Activated naive CD8-positive, alpha-beta T cell (primary cell): ENCODE measurements around the gene ACTMAP.

Source experiments
- H3K27ac Mint-ChIP-seq: one replicate; pipeline ENCODE4 v1.8.0; 2021; ENCODE audit warnings: mixed read lengths
- H3K27me3 Mint-ChIP-seq: one replicate; pipeline ENCODE4 v1.8.0; 2021; ENCODE audit warnings: mixed read lengths
- H3K36me3 Mint-ChIP-seq: one replicate; pipeline ENCODE4 v1.8.0; 2021; ENCODE audit warnings: mixed read lengths
- H3K4me1 Mint-ChIP-seq: one replicate; pipeline ENCODE4 v1.8.0; 2021; ENCODE audit warnings: low read depth, mixed read lengths
- H3K4me3 Mint-ChIP-seq: one replicate; pipeline ENCODE4 v1.8.0; 2021; ENCODE audit warnings: mild to moderate bottlenecking, mixed read lengths
- H3K9me3 Mint-ChIP-seq: one replicate; pipeline ENCODE4 v1.8.0; 2021; ENCODE audit warnings: low read depth, mixed read lengths

Gene ACTMAP

GRCh38 chr19:40705950-40706619 is 44.2 kb downstream of the ACTMAP start:
- H3K4me1 Mint-ChIP-seq = peaks cover 5% of the 10 kb centered on the region
- H3K36me3 Mint-ChIP-seq = peaks cover 10% of the 10 kb centered on the region
- no peak overlapping the region for H3K4me3 Mint-ChIP-seq
- no peaks in the 10 kb centered on the region for H3K27me3 Mint-ChIP-seq
- H3K9me3 Mint-ChIP-seq = no peaks in the 10 kb centered on the region
- H3K27ac Mint-ChIP-seq = no peak overlapping the region

DNA sequence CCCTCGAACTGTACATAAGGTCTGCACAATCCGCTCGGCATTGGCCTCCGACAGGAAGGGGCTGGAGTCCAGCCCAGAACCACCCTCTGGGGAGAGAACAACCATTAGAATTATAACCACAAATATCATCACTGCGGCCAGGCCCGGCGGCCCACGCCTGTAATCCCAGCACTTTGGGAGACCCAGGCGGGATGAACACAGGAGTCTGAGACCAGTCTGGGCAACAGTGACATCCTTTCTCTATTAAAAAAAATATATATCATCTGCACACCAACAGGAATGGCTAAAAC is 45.0 kb downstream of the ACTMAP start:
- H3K4me3 Mint-ChIP-seq = no peak overlapping the region
- no peaks in the 10 kb centered on the region for H3K9me3 Mint-ChIP-seq
- H3K27ac Mint-ChIP-seq = no peak overlapping the region
- H3K36me3 Mint-ChIP-seq = peaks cover 10% of the 10 kb centered on the region
- H3K27me3 Mint-ChIP-seq = no peaks in the 10 kb centered on the region
- H3K4me1 Mint-ChIP-seq = peaks cover 5% of the 10 kb centered on the region

DNA sequence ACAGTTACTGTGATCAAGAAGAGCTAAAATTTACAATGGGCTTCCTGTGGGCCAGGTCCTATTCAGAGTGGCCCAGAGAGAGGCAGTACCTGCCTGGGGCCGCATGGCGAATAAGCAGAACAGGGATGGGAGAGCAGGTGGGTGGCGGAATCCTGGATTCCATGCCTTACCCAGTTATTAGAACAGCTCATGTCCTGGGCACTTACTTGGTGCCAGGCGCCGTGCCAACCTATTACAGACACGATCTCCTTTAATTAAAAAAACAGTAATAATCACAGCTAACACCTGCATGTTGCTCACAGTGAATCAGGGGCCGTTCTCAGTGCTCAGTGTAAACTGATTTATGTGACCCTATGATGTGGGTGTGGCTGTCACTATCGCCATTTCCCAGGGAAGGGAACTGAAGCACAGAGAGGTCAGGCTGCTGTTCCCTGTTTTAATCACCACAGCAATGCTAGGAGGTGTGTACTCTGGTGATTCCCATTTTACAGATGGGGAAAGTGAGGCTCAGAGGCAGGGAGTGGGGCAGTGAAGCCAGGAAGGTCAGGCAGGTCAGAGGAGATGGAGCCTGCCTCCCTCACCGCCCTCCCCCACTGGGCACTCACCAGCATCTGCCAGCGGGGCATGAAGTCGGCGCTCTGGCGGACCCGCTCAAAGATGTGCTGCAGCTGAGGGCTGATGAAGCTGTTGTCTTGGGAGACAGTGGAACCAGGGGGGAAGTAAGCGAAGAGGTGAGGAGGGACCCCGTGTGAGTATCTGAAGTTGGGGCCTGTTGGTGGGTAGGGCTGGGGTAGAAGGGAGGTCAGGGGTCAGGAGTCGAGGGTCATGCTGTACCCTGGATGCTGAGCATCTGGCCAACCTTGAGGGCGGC is 45.6 kb downstream of the ACTMAP start:
- Mint-ChIP-seq H3K36me3 (peaks cover 10% of the 10 kb centered on the region), H3K9me3 (no peaks in the 10 kb centered on the region), H3K27ac (no peak overlapping the region), H3K4me3 (no peak overlapping the region), H3K4me1 (peaks cover 5% of the 10 kb centered on the region), H3K27me3 (no peaks in the 10 kb centered on the region)

DNA sequence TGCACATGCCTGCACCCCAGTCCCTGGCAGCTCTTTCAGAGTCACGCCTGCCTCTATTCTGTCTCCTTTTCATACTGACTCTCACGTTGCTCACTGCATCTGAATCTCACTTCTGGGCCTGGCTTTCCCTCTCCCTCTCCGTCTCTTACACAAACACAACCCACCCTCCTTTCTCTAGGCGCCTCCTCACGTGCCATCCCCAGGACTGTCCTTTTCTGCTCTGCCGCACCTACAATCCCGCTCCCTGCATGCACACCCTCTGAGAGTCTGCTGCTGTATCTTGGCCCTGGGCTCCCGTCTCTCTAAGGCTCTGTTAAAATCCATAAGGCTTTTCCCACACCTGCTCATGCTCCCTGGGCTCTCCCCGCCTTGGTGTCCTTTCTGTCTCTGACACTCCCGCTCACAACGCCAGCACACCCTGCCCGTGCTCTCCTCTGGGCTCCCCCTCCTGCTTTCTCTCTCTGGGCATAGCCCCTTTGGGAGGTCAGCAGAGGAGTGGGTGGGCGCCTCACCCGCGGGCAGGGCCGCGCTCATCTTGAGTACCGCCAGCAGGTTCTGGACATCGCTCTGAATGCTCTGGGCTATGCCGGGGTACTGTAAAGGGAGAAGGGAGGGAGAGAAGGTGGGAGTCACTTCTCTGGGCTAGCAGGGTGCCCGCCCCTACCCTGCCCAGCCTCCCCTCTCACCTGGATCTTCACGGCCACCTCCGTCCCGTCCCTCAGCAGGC is 47.1 kb downstream of the ACTMAP start:
- H3K4me1 Mint-ChIP-seq = no peaks in the 10 kb centered on the region
- no peak overlapping the region for H3K4me3 Mint-ChIP-seq
- peaks cover 10% of the 10 kb centered on the region for H3K36me3 Mint-ChIP-seq
- no peaks in the 10 kb centered on the region for H3K9me3 Mint-ChIP-seq
- H3K27ac Mint-ChIP-seq = no peak overlapping the region
- H3K27me3 Mint-ChIP-seq = no peaks in the 10 kb centered on the region

DNA sequence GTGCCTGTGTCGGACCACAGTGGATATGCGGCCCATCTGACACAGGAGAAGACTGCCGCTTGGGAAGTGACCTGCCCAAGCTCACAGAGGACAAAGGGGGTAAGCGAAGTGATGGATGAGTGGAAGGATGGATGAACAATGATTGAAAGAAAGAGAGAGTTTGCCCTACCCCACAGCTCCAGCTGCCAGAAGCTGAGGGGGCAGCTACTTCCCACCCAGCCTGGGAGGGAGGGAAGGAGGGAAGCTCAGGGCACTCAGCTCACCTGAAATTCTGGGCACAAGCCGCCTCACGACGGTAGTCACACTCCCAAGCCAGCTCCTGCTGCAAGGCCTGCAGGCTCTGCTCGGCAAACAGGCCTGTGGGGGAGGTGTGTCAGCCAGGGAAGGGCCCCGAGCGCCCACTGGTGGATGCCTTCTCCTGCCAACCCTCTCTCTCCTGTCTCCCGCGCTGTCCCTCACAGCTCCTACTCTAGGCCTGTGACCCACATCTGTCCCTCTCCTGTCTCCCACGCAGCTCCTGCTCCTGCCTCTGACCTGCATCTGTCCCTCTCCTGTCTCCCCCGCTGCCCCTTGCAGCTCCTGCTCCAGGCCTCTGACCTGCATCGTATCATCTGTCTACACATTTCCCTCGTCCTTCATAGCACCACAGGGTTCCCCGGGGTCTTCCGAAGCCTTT is 47.8 kb downstream of the ACTMAP start:
- Mint-ChIP-seq H3K9me3 (no peaks in the 10 kb centered on the region), H3K36me3 (peaks cover 10% of the 10 kb centered on the region), H3K27me3 (no peaks in the 10 kb centered on the region), H3K4me1 (no peaks in the 10 kb centered on the region), H3K27ac (no peak overlapping the region), H3K4me3 (no peak overlapping the region)

DNA sequence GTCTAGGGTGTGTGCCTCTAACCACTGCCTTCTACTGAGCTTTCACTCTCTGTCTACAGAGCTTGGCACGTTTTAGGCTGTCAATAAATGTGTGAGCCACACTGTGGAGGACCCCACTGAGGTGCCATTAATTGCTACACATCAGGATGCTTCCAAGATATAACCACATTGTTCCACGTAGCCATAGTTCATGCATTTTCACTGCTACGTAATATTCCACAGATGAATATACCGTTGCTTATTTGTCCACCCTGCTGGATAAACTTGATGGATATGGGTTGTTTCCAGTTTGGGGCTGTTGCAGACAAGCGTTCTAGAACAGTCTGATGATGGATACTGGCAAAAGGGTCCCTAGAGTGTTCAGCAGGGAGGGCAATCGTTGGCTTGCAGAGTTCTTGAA is 48.5 kb downstream of the ACTMAP start:
- no peaks in the 10 kb centered on the region for H3K27me3 Mint-ChIP-seq
- no peaks in the 10 kb centered on the region for H3K9me3 Mint-ChIP-seq
- H3K27ac Mint-ChIP-seq = no peak overlapping the region
- H3K4me1 Mint-ChIP-seq = no peaks in the 10 kb centered on the region
- peaks cover 8% of the 10 kb centered on the region for H3K36me3 Mint-ChIP-seq
- no peak overlapping the region for H3K4me3 Mint-ChIP-seq

DNA sequence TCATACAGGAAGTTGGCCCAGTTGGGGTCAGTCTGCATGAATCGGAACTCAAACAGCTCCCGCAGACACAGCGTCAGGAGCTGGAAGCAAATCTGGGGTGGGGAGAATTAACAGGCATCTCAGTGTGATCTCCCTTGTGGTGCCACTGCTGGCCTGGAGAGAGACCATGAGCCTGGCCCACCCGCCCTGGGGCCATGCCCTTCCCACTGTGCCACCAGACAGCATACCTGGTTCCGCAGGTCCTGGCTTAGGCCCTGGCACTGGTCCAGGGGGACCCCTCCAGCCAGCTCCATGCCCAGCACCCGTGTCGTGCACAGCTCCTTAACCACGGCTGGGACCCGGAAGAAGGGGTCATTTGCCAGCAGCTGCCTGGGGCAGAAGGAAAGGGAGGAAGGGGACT is 50.2 kb downstream of the ACTMAP start:
- no peaks in the 10 kb centered on the region for H3K9me3 Mint-ChIP-seq
- no peak overlapping the region for H3K4me3 Mint-ChIP-seq
- H3K4me1 Mint-ChIP-seq = no peaks in the 10 kb centered on the region
- H3K36me3 Mint-ChIP-seq = peaks cover 8% of the 10 kb centered on the region
- no peak overlapping the region for H3K27ac Mint-ChIP-seq
- H3K27me3 Mint-ChIP-seq = no peaks in the 10 kb centered on the region

DNA sequence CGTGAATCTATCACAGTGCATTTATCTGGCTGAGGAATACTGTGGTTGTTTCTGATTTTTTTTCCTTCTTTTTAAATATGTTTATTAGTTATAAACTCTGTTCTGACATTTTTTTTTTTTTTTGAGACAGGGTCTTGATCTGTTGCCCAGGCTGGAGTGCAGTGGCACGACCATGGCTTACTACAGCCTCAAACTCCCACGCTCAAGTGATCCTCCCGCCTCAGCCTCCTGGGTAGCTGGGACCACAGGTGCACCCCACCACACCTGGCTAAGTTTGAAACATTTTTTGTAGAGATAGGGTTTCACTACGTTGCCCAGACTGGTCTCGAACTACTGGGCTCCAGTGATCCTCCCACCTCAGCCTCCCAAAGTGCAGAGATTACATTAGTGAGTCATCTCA is 53.3 kb downstream of the ACTMAP start:
- Mint-ChIP-seq H3K27me3 (no peaks in the 10 kb centered on the region), H3K4me1 (no peaks in the 10 kb centered on the region), H3K9me3 (no peaks in the 10 kb centered on the region), H3K36me3 (peaks cover under 1% of the 10 kb centered on the region), H3K27ac (no peak overlapping the region), H3K4me3 (no peak overlapping the region)

GRCh38 chr19:40695881-40696280 is 54.4 kb downstream of the ACTMAP start:
- Mint-ChIP-seq H3K36me3 (no peaks in the 10 kb centered on the region), H3K27ac (no peak overlapping the region), H3K9me3 (no peaks in the 10 kb centered on the region), H3K4me1 (peaks cover 3% of the 10 kb centered on the region), H3K4me3 (no peak overlapping the region), H3K27me3 (no peaks in the 10 kb centered on the region)

DNA sequence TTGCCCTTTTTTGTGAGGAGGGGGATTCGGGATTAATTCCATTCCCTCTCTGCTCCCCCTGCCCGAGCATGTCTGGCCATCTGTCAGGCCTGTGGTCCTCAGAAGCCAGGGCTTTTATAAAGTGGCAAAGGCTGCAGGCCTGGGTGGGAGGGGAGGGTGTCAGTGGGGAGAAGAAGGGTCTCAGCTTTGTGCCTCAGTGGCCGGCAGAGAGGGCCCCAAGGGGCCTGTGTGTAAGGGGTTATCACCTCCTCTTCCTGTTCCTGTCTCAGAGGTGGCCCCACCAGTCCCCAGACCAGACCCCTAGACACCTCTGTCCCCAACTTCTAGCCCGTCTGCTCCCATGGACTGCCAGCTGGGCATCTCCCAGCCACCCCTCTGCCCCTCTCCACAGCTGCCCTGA is 56.4 kb downstream of the ACTMAP start:
- H3K4me3 Mint-ChIP-seq = no peak overlapping the region
- H3K4me1 Mint-ChIP-seq = peaks cover 6% of the 10 kb centered on the region
- H3K27ac Mint-ChIP-seq = no peak overlapping the region
- H3K36me3 Mint-ChIP-seq = no peaks in the 10 kb centered on the region
- H3K9me3 Mint-ChIP-seq = no peaks in the 10 kb centered on the region
- no peaks in the 10 kb centered on the region for H3K27me3 Mint-ChIP-seq

DNA sequence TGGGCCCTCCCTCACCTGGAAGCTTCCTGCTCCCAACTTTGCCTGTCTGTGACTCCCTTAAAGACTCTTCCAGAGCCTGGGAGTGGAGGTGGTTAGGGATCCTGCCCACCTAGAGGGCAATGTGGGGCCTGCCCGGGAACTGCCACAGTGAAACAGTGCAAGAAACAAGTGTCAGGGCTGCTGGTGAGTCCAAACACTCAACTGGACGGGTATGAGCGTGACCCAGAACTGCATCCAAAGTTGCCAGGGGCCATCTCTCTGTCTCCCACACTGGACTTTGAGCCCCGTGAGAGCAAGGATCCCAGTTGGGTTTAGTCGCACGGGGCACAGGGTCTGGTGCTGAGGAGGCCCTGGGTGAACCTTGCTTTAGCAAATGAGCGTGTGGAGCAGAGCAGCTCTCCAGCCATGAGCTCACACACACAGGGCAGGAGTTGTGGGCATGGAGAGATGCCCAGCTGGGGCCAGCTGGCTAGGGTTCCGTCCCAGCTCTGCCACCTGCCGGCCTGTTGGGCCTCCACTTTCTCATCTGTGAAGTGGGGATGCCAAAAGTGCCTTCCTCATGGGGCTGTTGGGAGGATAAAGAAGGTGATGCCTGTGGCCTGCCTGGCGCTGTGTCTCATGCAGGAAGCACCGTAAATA is 57.0 kb downstream of the ACTMAP start:
- Mint-ChIP-seq H3K27ac (no peak overlapping the region), H3K4me1 (peaks cover 6% of the 10 kb centered on the region), H3K36me3 (no peaks in the 10 kb centered on the region), H3K4me3 (no peak overlapping the region), H3K9me3 (no peaks in the 10 kb centered on the region), H3K27me3 (no peaks in the 10 kb centered on the region)

DNA sequence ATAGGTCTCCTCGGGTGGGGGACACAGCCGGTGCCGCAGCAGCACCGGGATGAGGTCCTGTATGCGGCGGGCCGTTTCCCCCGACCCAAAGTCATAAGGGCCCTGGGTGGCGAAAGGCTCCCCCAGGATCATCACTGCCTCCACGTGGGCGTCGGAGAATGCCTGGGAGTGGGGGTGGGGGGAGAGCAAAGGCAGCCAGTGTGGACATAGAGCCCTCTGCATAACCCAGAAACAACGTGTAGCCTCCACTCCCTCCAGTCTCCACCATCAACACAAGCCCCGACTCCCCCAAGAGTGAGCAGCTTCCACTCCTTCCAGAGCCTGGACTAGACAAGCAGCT is 58.1 kb downstream of the ACTMAP start:
- no peaks in the 10 kb centered on the region for H3K36me3 Mint-ChIP-seq
- H3K4me1 Mint-ChIP-seq = peaks cover 6% of the 10 kb centered on the region
- H3K27me3 Mint-ChIP-seq = no peaks in the 10 kb centered on the region
- no peak overlapping the region for H3K27ac Mint-ChIP-seq
- H3K4me3 Mint-ChIP-seq = no peak overlapping the region
- no peaks in the 10 kb centered on the region for H3K9me3 Mint-ChIP-seq

DNA sequence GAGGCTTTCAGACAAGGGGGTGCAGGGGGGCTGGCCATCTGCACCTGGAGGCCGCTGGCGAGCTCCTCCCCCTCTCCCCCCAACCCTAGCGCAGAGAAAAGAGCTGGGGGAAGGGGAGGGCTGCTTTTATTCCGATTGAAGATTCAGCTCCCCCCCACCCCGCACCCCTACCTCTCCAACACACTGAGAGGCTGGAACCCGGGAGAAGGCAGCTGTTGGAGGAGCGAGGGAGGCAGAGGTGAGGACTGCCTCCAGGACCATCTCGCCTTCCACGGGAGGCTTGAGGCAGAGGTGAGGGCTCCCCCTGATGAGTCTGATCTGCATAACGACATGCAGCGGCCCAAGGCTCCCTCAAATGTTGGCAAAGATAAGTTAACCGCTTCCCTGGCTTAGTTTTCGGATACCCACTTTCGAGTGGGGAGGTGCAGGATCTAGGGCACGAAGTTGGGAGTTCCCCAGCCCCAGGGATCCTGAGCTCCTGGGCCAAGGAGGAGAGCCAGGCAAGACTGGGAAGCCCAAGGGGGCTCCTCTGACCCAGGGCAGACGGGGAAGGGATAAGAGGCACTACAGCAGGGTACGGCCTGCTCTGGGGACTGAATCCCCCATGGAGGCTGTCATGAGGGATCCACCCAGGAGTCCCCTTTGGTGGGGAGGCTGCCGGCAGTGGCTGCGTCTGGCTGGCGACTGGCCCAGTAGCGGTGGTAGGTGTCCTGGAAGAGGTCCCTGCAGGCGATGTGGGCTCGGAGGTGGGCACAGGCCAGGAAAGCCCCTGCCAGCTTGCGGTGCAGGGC is 58.7 kb downstream of the ACTMAP start:
- peak overlapping the region; percentile 94 for H3K4me3 Mint-ChIP-seq
- no peaks in the 10 kb centered on the region for H3K36me3 Mint-ChIP-seq
- H3K4me1 Mint-ChIP-seq = peaks cover 6% of the 10 kb centered on the region
- no peaks in the 10 kb centered on the region for H3K27me3 Mint-ChIP-seq
- H3K9me3 Mint-ChIP-seq = no peaks in the 10 kb centered on the region
- H3K27ac Mint-ChIP-seq = peak overlapping the region; percentile 96
